NCI-H2227 (cell line): ENCODE data around the gene SCAPER.
"Not testable (repeated sequence)": the region's sequence is repeated elsewhere in the genome, so short reads cannot be mapped to it uniquely, and the experiment has no call there.

Experiments
- DNase-seq: peaks from one replicate; lab custom pipeline; 2025; ENCODE audit not compliant: unreplicated experiment; lab: John Stamatoyannopoulos, UW

The SCAPER gene

DNA sequence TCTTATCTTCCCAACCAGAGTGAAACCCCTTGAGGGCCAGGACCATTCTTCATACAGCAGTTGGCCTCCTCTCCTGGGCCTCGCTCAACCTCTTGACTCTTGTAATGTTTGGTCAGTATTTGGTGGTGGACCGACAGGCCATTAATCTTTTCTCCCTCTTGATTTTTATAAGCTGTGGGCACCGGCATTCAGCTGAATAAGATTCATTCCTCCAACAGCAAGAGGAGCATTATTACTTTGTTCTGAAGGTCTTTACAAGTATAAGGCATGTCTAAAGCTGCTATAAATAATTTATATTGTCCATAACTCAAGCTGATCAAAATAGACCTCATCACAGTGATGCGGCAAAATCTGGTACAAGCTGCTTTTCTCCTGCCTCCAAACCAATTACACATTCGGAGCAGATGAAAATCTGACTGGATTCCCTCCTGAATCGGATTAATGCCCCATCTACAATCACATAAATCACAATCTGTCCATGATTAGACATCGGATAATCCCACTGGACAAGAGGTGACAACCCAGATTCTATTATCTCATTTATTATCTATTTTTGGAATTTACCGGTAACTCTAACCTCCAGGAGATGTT, 576.9 kb downstream of the SCAPER start:
- DNase-seq, result no peak

GRCh38 chr15:76327191-76328105, 577.7 kb downstream of the SCAPER start:
- DNase-seq, result no peak

DNA sequence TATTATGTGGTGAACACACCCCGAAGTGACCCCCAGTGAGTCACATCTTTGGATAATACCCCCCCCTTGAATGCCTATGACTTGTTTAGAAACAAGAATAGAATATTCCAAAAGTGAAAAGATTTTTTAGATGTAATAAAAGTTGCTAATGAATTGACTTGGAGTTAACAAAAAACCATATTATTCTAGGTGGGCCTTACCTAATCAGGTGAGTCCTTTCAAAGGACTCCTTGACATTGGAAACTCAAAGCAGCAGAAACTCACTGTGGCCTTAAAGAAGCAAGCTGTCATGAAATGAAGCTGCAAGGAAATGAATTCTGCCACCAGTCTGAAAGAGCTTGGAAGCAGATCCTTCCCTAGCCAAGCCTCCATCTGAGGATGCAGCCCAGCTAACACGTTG, 579.4 kb downstream of the SCAPER start:
- DNase-seq, result no peak

DNA sequence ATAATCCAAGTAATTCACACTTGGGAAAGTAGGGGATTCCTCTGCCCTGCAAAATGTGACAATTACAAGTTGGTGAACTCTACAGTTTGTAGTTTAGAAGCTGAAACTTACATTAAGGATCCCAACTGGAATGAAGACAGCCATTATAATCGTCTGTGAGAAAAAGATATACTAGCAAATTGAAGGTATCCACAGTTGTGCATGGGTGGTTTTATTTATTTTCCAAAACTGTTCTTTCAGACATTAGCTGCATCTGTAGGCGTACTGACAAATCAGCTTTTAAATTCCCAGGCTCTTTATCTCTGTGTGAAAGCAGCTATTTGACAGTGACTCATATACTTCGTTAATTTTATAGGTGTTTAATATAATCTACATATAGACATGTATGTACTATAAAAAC, 581.1 kb downstream of the SCAPER start:
- no peak for DNase-seq

GRCh38 chr15:76321602-76322001, 583.5 kb downstream of the SCAPER start:
- no peak for DNase-seq

DNA sequence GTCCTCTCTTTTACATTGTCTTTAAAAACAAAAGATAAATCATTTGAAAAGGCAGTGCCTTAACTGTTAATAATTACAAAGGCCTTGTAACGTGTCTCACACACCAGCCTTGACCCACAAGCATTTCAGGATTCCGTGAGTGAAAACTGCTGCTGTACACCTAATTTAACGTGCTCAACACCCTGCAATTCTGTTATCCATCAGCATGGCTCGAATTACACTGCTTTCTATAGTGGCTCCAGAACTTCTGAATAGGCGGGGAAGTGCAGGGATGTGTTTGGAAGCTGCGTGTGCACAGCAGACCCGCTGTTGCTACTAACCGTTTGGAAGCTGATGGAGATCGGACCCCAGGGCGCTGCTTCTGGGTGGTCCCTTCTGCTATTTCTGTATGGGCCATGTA, 584.0 kb downstream of the SCAPER start:
- no peak for DNase-seq

DNA sequence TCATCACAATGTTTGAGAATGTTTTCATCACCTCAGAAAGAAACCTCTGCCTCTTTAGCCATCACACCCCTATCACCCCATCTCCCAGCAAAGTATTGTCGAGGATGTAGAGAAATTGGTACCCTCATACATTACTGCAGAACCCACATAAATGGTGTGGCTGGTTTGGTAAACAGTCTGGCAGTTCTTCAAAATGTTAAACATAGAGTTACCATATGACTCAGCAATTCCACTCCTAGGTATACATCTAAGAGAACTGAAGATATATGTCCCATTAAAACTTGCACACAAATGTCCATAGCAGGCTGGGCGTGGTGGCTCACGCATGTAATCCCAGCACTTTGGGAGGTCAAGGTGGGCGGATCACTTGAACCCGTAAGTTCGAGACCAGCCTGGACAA, 585.1 kb downstream of the SCAPER start:
- DNase-seq, result no peak

GRCh38 chr15:76313731-76314130, 591.4 kb downstream of the SCAPER start:
- no peak for DNase-seq

DNA sequence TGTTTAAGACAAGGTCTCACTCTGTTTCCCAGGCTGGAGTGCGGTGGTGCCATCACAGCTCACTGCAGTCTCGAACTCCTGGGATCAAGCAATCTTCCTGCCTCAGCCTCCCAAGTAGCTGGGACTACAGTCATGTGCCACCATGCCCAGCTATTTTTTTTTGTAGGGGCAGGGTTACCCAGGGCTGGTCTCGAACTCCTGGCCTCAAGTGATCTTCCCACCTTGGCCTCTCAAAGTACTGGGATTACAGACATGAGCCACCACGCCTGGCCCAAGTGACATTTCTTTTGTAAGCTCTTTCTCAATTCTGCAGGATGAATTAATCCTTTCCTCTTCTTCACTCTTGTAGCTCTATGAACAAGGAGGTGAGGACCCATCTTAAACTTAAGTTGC, 592.0 kb downstream of the SCAPER start:
- DNase-seq, result not testable (repeated sequence)

DNA sequence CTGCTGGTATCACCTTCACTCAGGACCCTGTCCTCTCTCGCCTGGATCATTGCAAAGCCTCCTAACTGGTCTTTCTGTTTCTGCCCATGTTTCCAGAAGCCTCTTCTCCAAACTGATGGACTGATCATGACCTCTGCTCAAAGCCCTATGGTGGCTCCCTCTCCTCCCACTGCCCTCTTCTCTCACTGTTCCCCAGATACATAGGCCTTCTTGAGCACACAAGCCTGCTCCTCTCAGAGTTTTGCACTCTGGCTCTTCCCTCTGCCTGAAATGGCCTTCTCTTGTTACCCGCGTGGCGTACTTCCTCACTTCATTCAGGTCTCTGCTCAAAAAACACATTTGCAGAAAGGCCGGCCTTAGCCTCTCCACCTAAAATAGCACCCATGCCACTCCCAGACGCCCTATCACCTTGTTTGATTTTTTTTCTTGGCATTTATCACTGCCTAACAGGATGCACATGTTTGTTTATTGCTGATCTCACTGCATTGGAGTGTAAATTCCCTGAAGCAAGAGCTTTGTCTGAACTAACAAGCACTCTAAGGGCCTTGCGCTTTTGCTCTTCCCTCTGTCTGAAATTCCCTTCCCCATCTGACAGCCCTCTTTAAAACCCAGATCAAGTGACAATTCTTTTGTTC, 592.5 kb downstream of the SCAPER start:
- DNase-seq, result no peak

DNA sequence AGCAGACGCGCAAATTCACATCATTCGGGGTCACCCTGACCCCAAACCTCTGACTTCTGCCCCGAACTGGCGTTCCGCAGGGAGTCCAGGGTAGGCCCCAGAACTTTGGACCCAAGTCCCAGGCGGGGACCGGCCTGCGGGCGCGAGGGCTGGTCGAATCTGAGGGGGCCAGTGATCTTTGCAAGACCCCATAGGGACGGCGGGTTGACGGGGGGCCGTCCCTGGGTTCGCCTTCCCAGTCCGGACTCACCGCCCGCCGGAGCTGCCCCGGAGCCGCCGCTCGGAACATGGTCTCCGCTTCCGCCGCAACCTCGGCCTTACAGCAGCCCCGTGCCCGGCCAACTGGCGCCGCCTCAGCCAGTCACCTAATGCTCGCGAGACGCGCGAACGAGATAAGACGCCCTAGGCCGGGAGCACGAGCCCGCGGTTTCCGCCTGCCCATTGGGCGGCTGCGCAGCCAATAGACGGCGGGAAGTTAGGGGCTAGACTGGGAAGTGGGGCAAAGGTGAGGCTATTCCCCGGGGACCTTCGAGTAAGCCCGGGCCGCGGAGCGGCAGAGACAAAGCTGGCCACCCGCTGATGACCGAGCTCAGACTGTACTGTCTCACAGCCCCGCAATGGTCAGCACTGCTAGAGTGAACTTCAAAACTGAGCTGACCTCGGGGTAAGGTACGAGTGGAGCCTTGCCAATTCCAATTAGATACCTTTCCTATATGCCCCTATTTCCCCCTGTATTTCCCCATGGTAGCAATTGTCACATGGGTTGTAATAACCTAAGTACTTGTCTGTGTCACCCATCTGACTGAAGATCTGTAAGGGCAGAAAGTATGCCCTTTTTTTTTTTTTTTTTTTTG, 593.8 kb downstream of the SCAPER start, which contains the start of gene ETFA:
TSS of gene ETFA (minus strand) at position 370 of the 854 bp plus-strand sequence. CDS start at position 289, 81 bp downstream.
- DNase-seq, result peak; percentile 95

- no peak for DNase-seq
Observed at GRCh38 chr15:76310475-76311099, 594.6 kb downstream of the SCAPER start.

GRCh38 chr15:76309601-76310330, 595.4 kb downstream of the SCAPER start:
- DNase-seq, result no peak

DNA sequence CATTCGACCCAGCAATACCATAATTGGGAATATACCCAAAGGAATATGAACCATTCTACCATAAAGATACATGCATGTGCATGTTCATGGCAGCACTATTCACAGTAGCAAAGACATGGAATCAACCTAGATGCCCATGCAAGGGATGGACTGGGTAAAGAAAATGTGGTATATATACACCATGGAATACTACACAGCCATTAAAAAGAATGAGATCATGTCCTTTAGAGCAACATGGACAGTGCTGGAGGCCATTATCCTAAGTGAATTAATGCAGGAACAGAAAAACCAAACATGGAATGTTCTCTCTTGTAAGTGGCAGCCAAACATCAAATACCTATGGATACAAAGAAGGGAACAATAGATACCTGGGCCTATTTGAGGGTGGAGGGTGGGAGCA, 601.2 kb downstream of the SCAPER start:
- DNase-seq, result no peak

- no peak for DNase-seq
Observed at GRCh38 chr15:76299786-76300185, 605.4 kb downstream of the SCAPER start.

- no peak for DNase-seq
Observed at GRCh38 chr15:76298986-76299385, 606.2 kb downstream of the SCAPER start.

DNA sequence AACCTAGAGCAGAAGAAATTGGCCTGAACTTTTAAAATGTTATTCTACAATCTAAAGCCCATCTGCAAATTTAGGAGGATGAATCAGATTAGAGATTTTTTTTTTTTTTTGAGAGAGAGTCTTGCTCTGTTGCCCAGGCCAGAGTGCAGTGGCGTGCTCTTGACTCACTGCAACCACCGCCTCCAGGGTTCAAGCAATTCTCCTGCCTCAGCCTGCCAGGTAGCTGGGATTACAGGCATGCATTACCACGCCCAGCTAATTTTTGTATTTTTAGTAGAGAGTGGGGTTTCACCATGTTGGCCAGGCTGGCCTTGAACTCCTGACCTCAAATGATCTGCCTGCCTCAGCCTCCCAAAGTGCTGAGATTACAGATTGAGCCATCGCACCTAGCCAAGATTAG, 607.2 kb downstream of the SCAPER start:
- not testable (repeated sequence) for DNase-seq
